ENCODE results near the gene FKBP10.

DNA sequence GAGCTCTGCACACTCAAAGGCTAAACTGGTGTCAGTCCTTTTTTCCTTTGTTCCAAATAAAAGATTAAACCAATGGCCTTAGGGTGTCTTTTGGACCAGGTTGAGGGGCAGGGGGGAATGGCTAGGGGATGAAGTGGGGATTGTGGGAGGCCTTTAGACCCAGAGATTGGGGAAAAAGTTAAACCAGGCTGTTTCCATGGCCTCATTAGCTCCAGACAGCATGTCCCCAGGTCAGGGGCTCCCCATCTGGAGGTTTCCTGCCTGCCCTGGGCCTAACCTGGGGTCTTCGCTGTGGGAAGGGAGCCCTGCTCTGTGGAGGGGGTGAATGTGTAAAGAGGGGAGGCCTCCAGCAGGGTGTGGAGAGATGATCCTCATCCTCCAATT lies 10.3 kb downstream of the FKBP10 start:
- no peak for TF ChIP-seq POLR2AphosphoS5 (IDR thresholded peaks at IDR 0.05; ENCODE audit: low read depth)
- TF ChIP-seq, protein P1, sequence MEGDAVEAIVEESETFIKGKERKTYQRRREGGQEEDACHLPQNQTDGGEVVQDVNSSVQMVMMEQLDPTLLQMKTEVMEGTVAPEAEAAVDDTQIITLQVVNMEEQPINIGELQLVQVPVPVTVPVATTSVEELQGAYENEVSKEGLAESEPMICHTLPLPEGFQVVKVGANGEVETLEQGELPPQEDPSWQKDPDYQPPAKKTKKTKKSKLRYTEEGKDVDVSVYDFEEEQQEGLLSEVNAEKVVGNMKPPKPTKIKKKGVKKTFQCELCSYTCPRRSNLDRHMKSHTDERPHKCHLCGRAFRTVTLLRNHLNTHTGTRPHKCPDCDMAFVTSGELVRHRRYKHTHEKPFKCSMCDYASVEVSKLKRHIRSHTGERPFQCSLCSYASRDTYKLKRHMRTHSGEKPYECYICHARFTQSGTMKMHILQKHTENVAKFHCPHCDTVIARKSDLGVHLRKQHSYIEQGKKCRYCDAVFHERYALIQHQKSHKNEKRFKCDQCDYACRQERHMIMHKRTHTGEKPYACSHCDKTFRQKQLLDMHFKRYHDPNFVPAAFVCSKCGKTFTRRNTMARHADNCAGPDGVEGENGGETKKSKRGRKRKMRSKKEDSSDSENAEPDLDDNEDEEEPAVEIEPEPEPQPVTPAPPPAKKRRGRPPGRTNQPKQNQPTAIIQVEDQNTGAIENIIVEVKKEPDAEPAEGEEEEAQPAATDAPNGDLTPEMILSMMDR (IDR thresholded peaks at IDR 0.05; ENCODE audit: insufficient read depth, low read length), result no peak
- TF ChIP-seq, protein P2, sequence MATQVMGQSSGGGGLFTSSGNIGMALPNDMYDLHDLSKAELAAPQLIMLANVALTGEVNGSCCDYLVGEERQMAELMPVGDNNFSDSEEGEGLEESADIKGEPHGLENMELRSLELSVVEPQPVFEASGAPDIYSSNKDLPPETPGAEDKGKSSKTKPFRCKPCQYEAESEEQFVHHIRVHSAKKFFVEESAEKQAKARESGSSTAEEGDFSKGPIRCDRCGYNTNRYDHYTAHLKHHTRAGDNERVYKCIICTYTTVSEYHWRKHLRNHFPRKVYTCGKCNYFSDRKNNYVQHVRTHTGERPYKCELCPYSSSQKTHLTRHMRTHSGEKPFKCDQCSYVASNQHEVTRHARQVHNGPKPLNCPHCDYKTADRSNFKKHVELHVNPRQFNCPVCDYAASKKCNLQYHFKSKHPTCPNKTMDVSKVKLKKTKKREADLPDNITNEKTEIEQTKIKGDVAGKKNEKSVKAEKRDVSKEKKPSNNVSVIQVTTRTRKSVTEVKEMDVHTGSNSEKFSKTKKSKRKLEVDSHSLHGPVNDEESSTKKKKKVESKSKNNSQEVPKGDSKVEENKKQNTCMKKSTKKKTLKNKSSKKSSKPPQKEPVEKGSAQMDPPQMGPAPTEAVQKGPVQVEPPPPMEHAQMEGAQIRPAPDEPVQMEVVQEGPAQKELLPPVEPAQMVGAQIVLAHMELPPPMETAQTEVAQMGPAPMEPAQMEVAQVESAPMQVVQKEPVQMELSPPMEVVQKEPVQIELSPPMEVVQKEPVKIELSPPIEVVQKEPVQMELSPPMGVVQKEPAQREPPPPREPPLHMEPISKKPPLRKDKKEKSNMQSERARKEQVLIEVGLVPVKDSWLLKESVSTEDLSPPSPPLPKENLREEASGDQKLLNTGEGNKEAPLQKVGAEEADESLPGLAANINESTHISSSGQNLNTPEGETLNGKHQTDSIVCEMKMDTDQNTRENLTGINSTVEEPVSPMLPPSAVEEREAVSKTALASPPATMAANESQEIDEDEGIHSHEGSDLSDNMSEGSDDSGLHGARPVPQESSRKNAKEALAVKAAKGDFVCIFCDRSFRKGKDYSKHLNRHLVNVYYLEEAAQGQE (IDR thresholded peaks at IDR 0.05; ENCODE audit: insufficient replicate concordance, low read depth), result no peak
- no peak for TF ChIP-seq SPI1 (IDR thresholded peaks at IDR 0.05; ENCODE audit: borderline replicate concordance, low read depth)
- no peak for TF ChIP-seq GABPA (IDR thresholded peaks at IDR 0.05; ENCODE audit: low read depth)
